KOPT-K1 (cell line): ENCODE measurements around the gene TENT5A.

Source experiments
- H3K27ac ChIP-seq: fragments of 200-600 bp; sonication (generic); 2 replicates; pipeline ENCODE4 v1.5.1; 2016; ENCODE audit warnings: antibody characterized with exemption, mild to moderate bottlenecking, low read depth, low read length; ENCODE audit not compliant: poor library complexity, severe bottlenecking
- H3K36me3 ChIP-seq: fragments of 200-600 bp; sonication (generic); 2 replicates; pipeline ENCODE4 v1.5.1; 2017; ENCODE audit warnings: antibody characterized with exemption, mild to moderate bottlenecking, low read length, moderate library complexity; ENCODE audit not compliant: insufficient read depth
- H3K9me3 ChIP-seq: fragments of 200-600 bp; sonication (generic); 2 replicates; pipeline ENCODE4 v1.5.1; 2017; ENCODE audit warnings: antibody characterized with exemption, low read length, mild to moderate bottlenecking; ENCODE audit not compliant: insufficient read depth, poor library complexity, severe bottlenecking

TENT5A gene

GRCh38 chr6:81752084-81752920, at the start of gene TENT5A:
TENT5A (minus strand) TSS chr6:81752681; CDS start chr6:81752141, 540 bp downstream.
- no peaks in the 10 kb centered on the region for H3K36me3 ChIP-seq
- H3K9me3 ChIP-seq = peaks cover 29% of the 10 kb centered on the region
- H3K27ac ChIP-seq = no peak within 1 kb of the TSS

- no peak overlapping the region for H3K27ac ChIP-seq
- no peaks in the 10 kb centered on the region for H3K9me3 ChIP-seq
- no peaks in the 10 kb centered on the region for H3K36me3 ChIP-seq
Observed at GRCh38 chr6:81801489-81801888, 49.0 kb upstream of the TENT5A start.

- Histone ChIP-seq H3K9me3 (no peaks in the 10 kb centered on the region), H3K27ac (no peak overlapping the region), H3K36me3 (no peaks in the 10 kb centered on the region)
Observed at GRCh38 chr6:81800666-81801065, 48.2 kb upstream of the TENT5A start.

- Histone ChIP-seq H3K9me3 (no peaks in the 10 kb centered on the region), H3K36me3 (no peaks in the 10 kb centered on the region), H3K27ac (no peak overlapping the region)
Observed at GRCh38 chr6:81799323-81799722, 46.8 kb upstream of the TENT5A start.

GRCh38 chr6:81797591-81797990, 45.1 kb upstream of the TENT5A start:
- Histone ChIP-seq H3K9me3 (no peaks in the 10 kb centered on the region), H3K27ac (no peak overlapping the region), H3K36me3 (no peaks in the 10 kb centered on the region)

DNA sequence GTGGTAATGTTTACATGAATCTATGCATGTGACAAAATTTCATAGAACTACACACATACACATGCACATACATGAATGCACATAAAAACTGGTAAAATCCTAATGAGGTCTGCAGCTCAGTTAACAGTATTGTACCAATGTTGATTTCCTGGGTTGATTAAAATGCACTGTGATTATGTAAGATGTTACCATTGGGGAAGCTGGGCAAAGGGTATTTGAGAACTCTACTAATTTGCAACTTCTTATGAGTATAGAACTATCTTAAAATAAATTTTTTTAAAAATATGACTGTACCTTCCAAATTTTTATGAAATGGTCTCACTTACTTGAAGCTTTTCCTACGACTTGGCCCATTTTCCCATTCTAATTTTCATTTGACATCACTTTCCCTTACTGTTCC, 43.4 kb upstream of the TENT5A start:
- Histone ChIP-seq H3K27ac (no peak overlapping the region), H3K9me3 (no peaks in the 10 kb centered on the region), H3K36me3 (no peaks in the 10 kb centered on the region)

GRCh38 chr6:81793821-81794475, 41.5 kb upstream of the TENT5A start:
- H3K27ac ChIP-seq = no peak overlapping the region
- H3K9me3 ChIP-seq = no peaks in the 10 kb centered on the region
- no peaks in the 10 kb centered on the region for H3K36me3 ChIP-seq

GRCh38 chr6:81792826-81793225, 40.3 kb upstream of the TENT5A start:
- Histone ChIP-seq H3K27ac (no peak overlapping the region), H3K36me3 (no peaks in the 10 kb centered on the region), H3K9me3 (no peaks in the 10 kb centered on the region)

DNA sequence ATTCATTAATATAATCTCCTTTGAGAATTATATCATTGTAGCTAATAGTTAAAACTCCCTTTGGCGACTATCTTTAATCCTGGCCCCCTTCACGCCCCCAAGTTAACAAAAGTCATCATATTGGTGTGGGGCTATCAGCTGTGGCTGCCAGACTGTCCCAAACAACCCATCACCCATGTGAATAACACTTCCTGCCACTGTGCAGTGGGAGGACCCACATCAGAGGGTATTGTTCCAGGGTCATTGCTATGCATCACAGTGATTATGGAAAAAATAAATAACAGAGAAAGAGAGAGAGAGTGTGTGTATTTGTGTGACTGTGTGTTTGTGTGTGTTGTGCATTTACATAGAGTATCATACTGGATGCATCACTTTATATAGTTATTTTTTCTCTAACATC, 39.3 kb upstream of the TENT5A start:
- Histone ChIP-seq H3K27ac (no peak overlapping the region), H3K9me3 (no peaks in the 10 kb centered on the region), H3K36me3 (no peaks in the 10 kb centered on the region)

DNA sequence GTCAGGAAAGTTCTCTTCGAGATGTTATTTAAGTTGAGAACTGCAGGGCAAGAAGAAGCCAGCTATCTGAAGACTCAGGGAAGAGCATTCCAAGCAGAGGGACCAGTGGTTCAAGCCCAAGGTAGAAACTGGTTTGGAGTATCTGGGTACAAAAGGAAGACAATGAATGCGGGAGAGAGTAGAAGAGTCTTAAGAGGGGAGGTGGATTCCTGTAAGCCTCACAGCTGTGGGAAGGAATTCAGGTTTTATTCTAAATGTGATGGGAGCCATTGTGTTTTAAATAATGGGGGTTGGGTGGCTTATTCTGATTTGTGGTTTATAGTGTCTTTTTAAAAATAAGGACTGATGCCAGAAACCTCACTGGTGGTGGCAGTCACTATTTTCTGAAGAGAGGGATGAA, 37.6 kb upstream of the TENT5A start:
- Histone ChIP-seq H3K9me3 (no peaks in the 10 kb centered on the region), H3K27ac (no peak overlapping the region), H3K36me3 (no peaks in the 10 kb centered on the region)

DNA sequence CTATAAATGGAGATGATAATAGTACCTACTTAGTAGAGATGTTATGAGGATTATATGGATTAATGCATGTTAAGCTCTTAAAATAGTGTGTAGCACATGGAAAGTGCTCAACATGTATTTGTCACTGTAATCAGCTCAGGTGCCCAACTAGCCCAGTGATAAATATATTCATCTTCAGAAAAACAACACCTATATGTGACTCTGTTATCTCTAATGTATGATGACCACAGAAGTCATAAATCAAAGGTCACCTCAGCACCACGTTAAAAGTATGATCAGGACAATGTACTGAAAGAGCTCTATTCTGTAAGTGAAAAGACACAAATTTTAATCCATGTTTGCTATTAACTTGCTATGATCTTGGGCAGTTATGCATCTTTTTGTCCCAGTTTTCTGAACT, 36.8 kb upstream of the TENT5A start:
- Histone ChIP-seq H3K36me3 (no peaks in the 10 kb centered on the region), H3K27ac (no peak overlapping the region)

DNA sequence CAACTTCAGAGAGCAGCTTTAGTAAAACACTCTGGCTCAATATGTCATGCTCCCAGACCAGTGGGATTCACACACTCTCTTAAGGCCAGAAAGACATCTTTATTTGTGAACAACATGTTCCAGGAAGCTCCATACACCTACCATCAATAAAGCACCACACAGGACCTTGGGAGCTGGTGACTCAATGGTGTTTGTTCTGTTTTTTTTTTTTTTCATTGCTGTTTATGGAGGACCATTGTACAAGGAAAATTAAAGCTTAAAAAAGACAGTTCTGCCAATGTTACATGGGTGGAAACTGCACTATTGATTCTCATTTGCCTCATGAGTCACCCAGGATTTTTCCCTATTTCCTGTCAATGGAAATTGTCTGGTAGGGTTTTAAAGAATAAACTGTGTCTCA, 36.3 kb upstream of the TENT5A start:
- H3K36me3 ChIP-seq = no peaks in the 10 kb centered on the region
- no peaks in the 10 kb centered on the region for H3K9me3 ChIP-seq
- no peak overlapping the region for H3K27ac ChIP-seq

More for the DNA sequence above, 36.8 kb upstream of the TENT5A start:
- no peaks in the 10 kb centered on the region for H3K9me3 ChIP-seq

DNA sequence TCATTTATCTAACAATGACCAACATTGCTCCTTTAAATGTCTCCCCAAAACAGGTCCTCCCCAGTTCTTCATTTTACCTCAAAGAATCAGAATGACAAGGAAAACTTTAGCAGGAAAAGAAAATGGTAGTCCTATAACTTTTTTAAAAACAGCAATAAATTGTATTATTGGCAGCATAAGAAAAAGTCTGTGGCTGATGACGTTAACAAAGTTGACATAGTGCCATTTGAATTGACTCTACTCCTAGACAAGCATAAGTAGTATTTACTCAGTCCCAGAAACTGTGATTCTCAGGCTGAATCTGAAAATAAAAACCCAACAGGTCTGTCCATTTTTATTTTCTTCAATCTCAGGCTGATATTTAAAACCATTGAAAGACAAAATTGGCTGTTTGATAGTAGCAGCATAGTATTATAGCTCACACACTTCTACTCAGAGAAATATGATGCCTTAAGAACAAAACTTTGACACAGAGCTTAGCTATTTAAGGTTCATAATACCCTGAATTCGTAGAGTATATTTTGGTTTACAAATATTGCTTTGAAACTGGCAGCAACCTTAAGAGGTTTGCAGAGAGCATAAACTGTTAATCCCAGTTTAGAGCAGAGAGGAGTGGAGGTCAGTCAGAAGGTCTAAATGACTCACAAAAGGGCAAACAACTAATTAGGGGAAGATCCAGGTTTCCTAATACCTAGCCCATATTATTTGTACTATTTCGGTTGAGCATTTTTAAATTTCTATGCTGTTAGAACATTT, 35.0 kb upstream of the TENT5A start:
- no peak overlapping the region for H3K27ac ChIP-seq
- H3K9me3 ChIP-seq = no peaks in the 10 kb centered on the region
- H3K36me3 ChIP-seq = no peaks in the 10 kb centered on the region

DNA sequence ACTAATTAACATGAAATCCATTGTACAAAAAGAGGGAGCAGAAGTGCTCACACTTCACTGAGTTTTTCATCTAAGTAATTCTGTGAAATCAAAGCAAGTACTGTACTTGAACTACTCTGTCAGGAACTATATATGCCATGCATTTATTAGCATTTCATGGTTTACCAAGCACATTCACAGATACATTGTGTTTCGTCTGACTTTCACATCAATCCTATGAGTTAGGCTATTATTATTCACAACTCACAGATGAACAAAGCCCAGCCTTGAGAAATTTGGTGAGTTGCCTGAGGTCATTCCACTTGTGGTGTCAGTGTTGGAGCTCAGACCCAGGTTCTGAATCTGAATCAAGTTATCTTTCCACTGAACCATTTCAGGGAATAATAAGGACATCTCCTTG, 33.7 kb upstream of the TENT5A start:
- Histone ChIP-seq H3K9me3 (no peaks in the 10 kb centered on the region), H3K27ac (no peak overlapping the region), H3K36me3 (no peaks in the 10 kb centered on the region)

- H3K36me3 ChIP-seq = no peaks in the 10 kb centered on the region
- no peaks in the 10 kb centered on the region for H3K9me3 ChIP-seq
- no peak overlapping the region for H3K27ac ChIP-seq
Observed at GRCh38 chr6:81785377-81785776, 32.9 kb upstream of the TENT5A start.
